K562 (cell line): ENCODE data around the gene KNG1. TPM values are rescaled to one million over a fixed set of nuclear protein-coding genes. Genes with fewer than 3 reads are reported as not detected.
A peak's percentile ranks its signal among the peaks of the same experiment; 100 is the strongest.

Experiments used
- ATAC-seq: fragments of 200-7000 bp; cut with Tn5 transposase; 3 replicates; pipeline ENCODE4 v1.9.1; 2020; ENCODE audit warnings: moderate library complexity
- BruUV-seq: library from RNA; stranded (reverse); fragments of 400-500 nt; replicated peaks from 2 replicates; lab custom pipeline; 2021; lab: Mats Ljungman, UMichigan
- CTCF ChIA-PET: fragments of 300-600 bp; formaldehyde crosslinking; extraction: SDS; loops from one replicate; lab custom pipeline; 2021; ENCODE audit warnings: low intra/inter-chr PET ratio; lab: Yijun Ruan, JAX
- POLR2A ChIA-PET: fragments of 300-600, 350-650 bp; sonication (Branson Sonifier 250); formaldehyde crosslinking; extraction: SDS; loops from one replicate; lab custom pipeline; 2021; ENCODE audit warnings: antibody characterized with exemption, inconsistent platforms; lab: Yijun Ruan, JAX
- DNase-seq, 4 experiments: peaks; one replicate each; pipeline versions ENCODE4 v3.0.0 to v3.0.0-alpha.2; 2011 to 2018; ENCODE audit warnings: low spot score in 3 of 4, mixed read lengths in 3 of 4; ENCODE audit errors: extremely low read depth in 1 of 4
- FAIRE-seq: peaks from 2 replicates; lab custom pipeline; 2011; peaks lifted over from hg19 to GRCh38; lab: Jason Lieb, UNC
- H2AFZ ChIP-seq: 2 replicates; pipeline ENCODE4 v1.6.0; 2011; ENCODE audit warnings: low read depth, low read length, control low read depth, inconsistent platforms
- H3K27ac ChIP-seq: fragments of 200-600 bp; 3 replicates; pipeline ENCODE4 v1.8.0; 2011; ENCODE audit warnings: low read depth, mild to moderate bottlenecking, control low read depth, inconsistent platforms, low read length, moderate library complexity, mixed read lengths; ENCODE audit errors: extremely low read depth
- H3K27me3 ChIP-seq, 2 experiments: fragments of 300-600 bp in 1 of 2; 2 replicates in 1 of 2; 3 replicates in 1 of 2; pipeline versions ENCODE4 v1.6.0 to v1.8.0; 2011; ENCODE audit warnings: inconsistent platforms in 2 of 2, low read length in 2 of 2, mild to moderate bottlenecking in 1 of 2, mixed read lengths in 1 of 2, moderate library complexity in 1 of 2; ENCODE audit not compliant: control insufficient read depth in 2 of 2, insufficient read depth in 2 of 2
- H3K36me3 ChIP-seq: fragments of 300-600 bp; 3 replicates; pipeline ENCODE4 v1.8.0; 2011; ENCODE audit warnings: mild to moderate bottlenecking, low read length, inconsistent platforms; ENCODE audit not compliant: control insufficient read depth, insufficient read depth
- H3K4me1 ChIP-seq, 2 experiments: fragments of 200-600 bp in 1 of 2; replicated peaks in 1 of 2; 2 replicates in 1 of 2; 3 replicates in 1 of 2; pipeline versions ENCODE4 v1.5.1 to v1.8.0; 2011; ENCODE audit warnings: inconsistent platforms in 2 of 2, low read length in 2 of 2, mild to moderate bottlenecking in 1 of 2, mixed read lengths in 1 of 2, moderate library complexity in 1 of 2; ENCODE audit not compliant: control insufficient read depth in 2 of 2, insufficient read depth in 2 of 2
- H3K4me2 ChIP-seq: 2 replicates; pipeline ENCODE4 v1.6.1; 2011; ENCODE audit warnings: low read length, control low read depth, inconsistent platforms, mixed read lengths; ENCODE audit not compliant: insufficient read depth
- H3K4me3 ChIP-seq: fragments of 200-600 bp; sonication (generic), shearing (Covaris generic); 2 replicates; pipeline ENCODE4 v1.5.1; 2016; ENCODE audit warnings: control low read depth, inconsistent platforms
- H3K79me2 ChIP-seq: fragments of 200-600 bp; 3 replicates; pipeline ENCODE4 v1.8.0; 2011; ENCODE audit warnings: low read length, inconsistent platforms; ENCODE audit not compliant: control insufficient read depth, insufficient read depth
- H3K9ac ChIP-seq, 2 experiments: 2 replicates each; pipeline versions ENCODE4 v1.6.0 to v1.6.1; 2011; ENCODE audit warnings: low read depth in 2 of 2, low read length in 2 of 2, control low read depth in 1 of 2, inconsistent platforms in 1 of 2, mild to moderate bottlenecking in 1 of 2, mixed read lengths in 1 of 2; ENCODE audit not compliant: insufficient read depth in 1 of 2
- H3K9me1 ChIP-seq: one replicate; pipeline ENCODE4 v1.6.0; 2011; ENCODE audit warnings: inconsistent platforms, mild to moderate bottlenecking, low read length, moderate library complexity; ENCODE audit not compliant: control insufficient read depth, insufficient read depth
- H3K9me3 ChIP-seq: replicated peaks from 2 replicates; pipeline ENCODE4 v1.5.1; 2011; ENCODE audit warnings: low read depth, low read length, inconsistent platforms; ENCODE audit not compliant: control insufficient read depth, insufficient read depth
- H4K20me1 ChIP-seq: replicated peaks from 2 replicates; pipeline ENCODE4 v1.6.1; 2011; ENCODE audit warnings: low read length, inconsistent platforms, mixed read lengths; ENCODE audit not compliant: control insufficient read depth, insufficient read depth
- ARID3B ChIP-seq: fragments of 250-450 bp; sonication (Bioruptor Pico); IDR thresholded peaks from 2 replicates; pipeline ENCODE4 v1.4.0; 2020; ENCODE audit warnings: borderline replicate concordance
- CEBPB ChIP-seq: fragments of 450-650 bp; IDR thresholded peaks from 2 replicates; pipeline ENCODE4 v1.6.1; 2016; ENCODE audit warnings: missing genetic modification characterization, missing compliant biosample characterization
- SIRT6 ChIP-seq: IDR thresholded peaks from one replicate; pipeline ENCODE4 v1.6.1; 2012; ENCODE audit warnings: low read depth, mild to moderate bottlenecking, control low read depth, inconsistent platforms, low read length, moderate library complexity
- WGBS: fragments of 100-300 bp; shearing (Covaris generic); methylation state at CpG from one replicate; pipeline ENCODE4 v1.1.6; 2016; ENCODE audit warnings: low coverage, mixed read lengths; ENCODE audit not compliant: insufficient coverage; ENCODE audit errors: missing lambda C conversion rate; 5-methylcytosine and 5-hydroxymethylcytosine counted together
- in situ Hi-C: fragments of 300-500 bp; cut with MboI; formaldehyde crosslinking; loops from 4 replicates; pipeline ENCODE4 v1.15.0; 2018; ENCODE audit warnings: inconsistent platforms, mixed read lengths
- intact Hi-C: fragments of 100-400 bp; cut with micrococcal nuclease; formaldehyde crosslinking; loops from 2 replicates; pipeline ENCODE4 v1.14.2; 2022
- polyA plus RNA-seq, 8 experiments: library from polyadenylated mRNA; depleted of rRNA in 4 of 8; stranded (reverse) in 5 of 8; unstranded in 3 of 8; fragments of >200 nt; fragmentation: Nextera tagmentation in 2 of 8; fragmentation: Illumina TruSeq in 1 of 8; extraction: Ambion mirVana in 2 of 8; extraction: Trizol in 1 of 8; gene quantifications; 2 replicates each; pipeline versions ENCODE4 v1.2.1 to v1.2.3, GENCODE V29; 2011 to 2014; ENCODE audit warnings: inconsistent platforms in 1 of 8, missing spikeins in 1 of 8
- total RNA-seq, 7 experiments: library from RNA; depleted of rRNA in 6 of 7; stranded (reverse); fragments of >200 nt in 6 of 7; fragmentation: Illumina TruSeq in 2 of 7; extraction: Trizol in 2 of 7; gene quantifications; 2 replicates each; pipeline versions ENCODE4 v1.2.1 to v1.2.3, GENCODE V29; 2011 to 2021; ENCODE audit warnings: low replicate concordance in 1 of 7

Gene KNG1
- total and polyA plus RNA-seq, 9 of the 15 experiments (the other 6 are each of a cell fraction or from before 2014, with no cell fraction given) = 0.09 TPM; not detected in 8

GRCh38 chr3:186691676-186692075, 25.5 kb upstream of the KNG1 start:
- ATAC-seq (no peak), DNase-seq (no peak), FAIRE-seq (no peak)
- Histone ChIP-seq H3K4me1 (no peaks in the 10 kb centered on the region), H3K9me3 (no peaks in the 10 kb centered on the region), H2AFZ (no peak overlapping the region), H3K9ac (no peak overlapping the region), H4K20me1 (no peaks in the 10 kb centered on the region), H3K27ac (no peak overlapping the region), H3K36me3 (no peaks in the 10 kb centered on the region), H3K79me2 (no peaks in the 10 kb centered on the region), H3K27me3 (peaks cover 12 to 21% of the 10 kb centered on the region in 2 experiments), H3K4me3 (no peak overlapping the region), H3K9me1 (no peaks in the 10 kb centered on the region), H3K4me2 (no peak overlapping the region)
- in situ Hi-C loops (no loop called here), intact Hi-C loops (no loop called here)
- ChIA-PET CTCF (no interaction called here), POLR2A (interaction anchor here (0.7 kb wide), 1 partner anchor 526 kb away, joined by 3 read pairs; no protein-coding TSS in a partner anchor)
- 33% methylated on average over 7 of the region's 7 CpGs for WGBS
- BruUV-seq = no TSS peak
- TF ChIP-seq ARID3B = no peak

GRCh38 chr3:186693843-186694242, 23.3 kb upstream of the KNG1 start:
- H3K27me3 ChIP-seq = peaks cover 8 to 21% of the 10 kb centered on the region in 2 experiments
- H3K4me3 ChIP-seq = no peak overlapping the region
- no peaks in the 10 kb centered on the region for H3K79me2 ChIP-seq
- H3K36me3 ChIP-seq = no peaks in the 10 kb centered on the region
- ATAC-seq = no peak
- FAIRE-seq = no peak
- DNase-seq = no peak
- POLR2A ChIA-PET = no interaction called here
- no peak overlapping the region for H3K27ac ChIP-seq
- no peak overlapping the region for H2AFZ ChIP-seq
- no peak for TF ChIP-seq SIRT6
- TF ChIP-seq CEBPB (tag) = 0 out of 2 replicates have a peak, but pooled peaks have one; percentile 1
- no peaks in the 10 kb centered on the region for H3K9me3 ChIP-seq
- CTCF ChIA-PET = no interaction called here
- in situ Hi-C loops = no loop called here
- H3K4me2 ChIP-seq = no peak overlapping the region
- H3K4me1 ChIP-seq = peaks cover 0 to 3% of the 10 kb centered on the region in 2 experiments; a peak in 2 of 5 replicates
- no TSS peak for BruUV-seq
- H3K9me1 ChIP-seq = no peaks in the 10 kb centered on the region
- intact Hi-C loops = no loop called here
- WGBS = 36% methylated on average over 3 of the region's 3 CpGs
- no peaks in the 10 kb centered on the region for H4K20me1 ChIP-seq
- no peak overlapping the region for H3K9ac ChIP-seq
